Measurements from ENCODE around the gene MAN1B1.

DNA sequence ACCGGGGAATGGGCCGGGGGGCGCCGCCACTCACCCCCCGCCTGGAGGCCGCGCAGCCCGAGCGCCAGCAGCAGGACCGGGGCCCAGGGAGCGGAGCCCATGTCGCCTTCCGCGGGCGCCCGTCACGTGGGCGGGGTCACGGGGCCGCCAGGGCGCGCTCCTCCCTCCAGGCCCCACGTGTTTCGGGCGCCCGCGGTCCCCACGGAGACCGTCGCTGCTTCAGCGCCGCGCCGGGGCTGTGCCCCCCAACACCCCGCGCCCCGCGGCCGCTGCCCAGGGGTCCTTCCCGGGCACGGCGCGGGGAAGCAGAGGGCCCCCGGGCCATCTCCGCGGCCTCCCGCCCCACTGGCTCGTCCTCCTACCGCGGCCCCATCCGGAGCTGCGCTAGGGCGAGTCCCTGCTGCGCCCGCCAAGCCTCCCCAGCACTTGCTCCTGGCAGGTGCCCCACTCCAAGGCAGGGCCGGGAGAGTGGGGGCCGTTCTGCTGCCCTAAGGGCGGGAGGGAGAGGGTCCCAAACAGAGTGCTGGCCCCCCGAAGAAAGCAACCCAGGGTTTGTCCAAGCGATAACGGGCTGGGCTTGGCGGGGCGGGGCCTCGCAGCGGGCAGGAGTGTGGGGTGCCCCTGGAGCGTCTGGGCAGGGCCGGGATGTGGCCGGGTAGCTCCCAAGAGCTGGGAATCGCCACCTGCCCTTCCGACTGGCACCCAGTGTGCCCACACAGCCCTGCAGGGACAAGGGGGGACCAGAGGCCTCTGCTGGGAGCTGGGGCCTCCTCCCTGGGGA lies 28.0 kb downstream of the MAN1B1 start, which contains the start of gene DPP7:
- TF ChIP-seq, protein P1, sequence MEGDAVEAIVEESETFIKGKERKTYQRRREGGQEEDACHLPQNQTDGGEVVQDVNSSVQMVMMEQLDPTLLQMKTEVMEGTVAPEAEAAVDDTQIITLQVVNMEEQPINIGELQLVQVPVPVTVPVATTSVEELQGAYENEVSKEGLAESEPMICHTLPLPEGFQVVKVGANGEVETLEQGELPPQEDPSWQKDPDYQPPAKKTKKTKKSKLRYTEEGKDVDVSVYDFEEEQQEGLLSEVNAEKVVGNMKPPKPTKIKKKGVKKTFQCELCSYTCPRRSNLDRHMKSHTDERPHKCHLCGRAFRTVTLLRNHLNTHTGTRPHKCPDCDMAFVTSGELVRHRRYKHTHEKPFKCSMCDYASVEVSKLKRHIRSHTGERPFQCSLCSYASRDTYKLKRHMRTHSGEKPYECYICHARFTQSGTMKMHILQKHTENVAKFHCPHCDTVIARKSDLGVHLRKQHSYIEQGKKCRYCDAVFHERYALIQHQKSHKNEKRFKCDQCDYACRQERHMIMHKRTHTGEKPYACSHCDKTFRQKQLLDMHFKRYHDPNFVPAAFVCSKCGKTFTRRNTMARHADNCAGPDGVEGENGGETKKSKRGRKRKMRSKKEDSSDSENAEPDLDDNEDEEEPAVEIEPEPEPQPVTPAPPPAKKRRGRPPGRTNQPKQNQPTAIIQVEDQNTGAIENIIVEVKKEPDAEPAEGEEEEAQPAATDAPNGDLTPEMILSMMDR (IDR thresholded peaks at IDR 0.05; ENCODE audit: insufficient read depth, low read length): no peak
- TF ChIP-seq POLR2AphosphoS5 (IDR thresholded peaks at IDR 0.05; ENCODE audit: low read depth) (peak; percentile 48; the same call in 1 of the 2 replicates), GABPA (IDR thresholded peaks at IDR 0.05; ENCODE audit: low read depth) (no peak)
- TF ChIP-seq, protein P2, sequence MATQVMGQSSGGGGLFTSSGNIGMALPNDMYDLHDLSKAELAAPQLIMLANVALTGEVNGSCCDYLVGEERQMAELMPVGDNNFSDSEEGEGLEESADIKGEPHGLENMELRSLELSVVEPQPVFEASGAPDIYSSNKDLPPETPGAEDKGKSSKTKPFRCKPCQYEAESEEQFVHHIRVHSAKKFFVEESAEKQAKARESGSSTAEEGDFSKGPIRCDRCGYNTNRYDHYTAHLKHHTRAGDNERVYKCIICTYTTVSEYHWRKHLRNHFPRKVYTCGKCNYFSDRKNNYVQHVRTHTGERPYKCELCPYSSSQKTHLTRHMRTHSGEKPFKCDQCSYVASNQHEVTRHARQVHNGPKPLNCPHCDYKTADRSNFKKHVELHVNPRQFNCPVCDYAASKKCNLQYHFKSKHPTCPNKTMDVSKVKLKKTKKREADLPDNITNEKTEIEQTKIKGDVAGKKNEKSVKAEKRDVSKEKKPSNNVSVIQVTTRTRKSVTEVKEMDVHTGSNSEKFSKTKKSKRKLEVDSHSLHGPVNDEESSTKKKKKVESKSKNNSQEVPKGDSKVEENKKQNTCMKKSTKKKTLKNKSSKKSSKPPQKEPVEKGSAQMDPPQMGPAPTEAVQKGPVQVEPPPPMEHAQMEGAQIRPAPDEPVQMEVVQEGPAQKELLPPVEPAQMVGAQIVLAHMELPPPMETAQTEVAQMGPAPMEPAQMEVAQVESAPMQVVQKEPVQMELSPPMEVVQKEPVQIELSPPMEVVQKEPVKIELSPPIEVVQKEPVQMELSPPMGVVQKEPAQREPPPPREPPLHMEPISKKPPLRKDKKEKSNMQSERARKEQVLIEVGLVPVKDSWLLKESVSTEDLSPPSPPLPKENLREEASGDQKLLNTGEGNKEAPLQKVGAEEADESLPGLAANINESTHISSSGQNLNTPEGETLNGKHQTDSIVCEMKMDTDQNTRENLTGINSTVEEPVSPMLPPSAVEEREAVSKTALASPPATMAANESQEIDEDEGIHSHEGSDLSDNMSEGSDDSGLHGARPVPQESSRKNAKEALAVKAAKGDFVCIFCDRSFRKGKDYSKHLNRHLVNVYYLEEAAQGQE (IDR thresholded peaks at IDR 0.05; ENCODE audit: insufficient replicate concordance, low read depth): no peak
